ENCODE results near the gene ABCC8.

ABCC8 gene

GRCh38 chr11:17476317-17477083, at the start of gene ABCC8:
ABCC8 (minus strand) TSS chr11:17476845; CDS start chr11:17476776, 69 bp downstream.
- no peak for DNase-seq

- no peak for DNase-seq
Measured at GRCh38 chr11:17526326-17526725, 49.7 kb upstream of the ABCC8 start.

- no peak for DNase-seq
Measured at GRCh38 chr11:17525570-17525969, 48.9 kb upstream of the ABCC8 start.

GRCh38 chr11:17524221-17524620, 47.6 kb upstream of the ABCC8 start:
- DNase-seq, result no peak

GRCh38 chr11:17522655-17523054, 46.0 kb upstream of the ABCC8 start:
- DNase-seq, result no peak

- no peak for DNase-seq
Measured at GRCh38 chr11:17521106-17521900, 44.7 kb upstream of the ABCC8 start.

GRCh38 chr11:17519061-17519885, 42.6 kb upstream of the ABCC8 start:
- no peak for DNase-seq

- DNase-seq, result no peak
Measured at GRCh38 chr11:17518366-17518765, 41.7 kb upstream of the ABCC8 start.

GRCh38 chr11:17517186-17517585, 40.5 kb upstream of the ABCC8 start:
- no peak for DNase-seq

GRCh38 chr11:17516551-17517150, 40.0 kb upstream of the ABCC8 start:
- DNase-seq, result no peak

- DNase-seq, result no peak
Measured at GRCh38 chr11:17515443-17516176, 39.0 kb upstream of the ABCC8 start.

- no peak for DNase-seq
Measured at GRCh38 chr11:17514476-17514875, 37.8 kb upstream of the ABCC8 start.

GRCh38 chr11:17513853-17514252, 37.2 kb upstream of the ABCC8 start:
- no peak for DNase-seq

GRCh38 chr11:17512101-17512500, 35.5 kb upstream of the ABCC8 start:
- DNase-seq, result no peak

- no peak for DNase-seq
Measured at GRCh38 chr11:17511571-17511970, 34.9 kb upstream of the ABCC8 start.

GRCh38 chr11:17510507-17511206, 34.0 kb upstream of the ABCC8 start:
- DNase-seq, result no peak

- no peak for DNase-seq
Measured at GRCh38 chr11:17508791-17509190, 32.1 kb upstream of the ABCC8 start.

- DNase-seq, result no peak
Measured at GRCh38 chr11:17508306-17508705, 31.7 kb upstream of the ABCC8 start.

GRCh38 chr11:17507773-17508172, 31.1 kb upstream of the ABCC8 start:
- no peak for DNase-seq

- no peak for DNase-seq
Measured at GRCh38 chr11:17506942-17507341, 30.3 kb upstream of the ABCC8 start.

- DNase-seq, result no peak
Measured at GRCh38 chr11:17506314-17506713, 29.7 kb upstream of the ABCC8 start.

- no peak for DNase-seq
Measured at GRCh38 chr11:17505146-17505545, 28.5 kb upstream of the ABCC8 start.

Measured in NCI-H2029 (cell line).